WTC11 (cell line): ENCODE results near the gene KRTAP10-9. TPM values are rescaled to one million over a fixed set of nuclear protein-coding genes. Genes with fewer than 3 reads are reported as not detected.

Experiments
- ATAC-seq: fragments of 200-7000 bp; cut with Tn5 transposase; 2 replicates; pipeline ENCODE4 v1.10.0; 2021; ENCODE audit warnings: mild to moderate bottlenecking, moderate library complexity
- CTCF ChIA-PET: fragments of 300-600 bp; sonication (Branson Sonifier 250); formaldehyde crosslinking; loops from one replicate; lab custom pipeline; 2021; ENCODE audit warnings: antibody characterized with exemption; lab: Charles Lee
- POLR2A ChIA-PET: fragments of 350-600 bp; sonication (Branson Sonifier 250); formaldehyde crosslinking; loops from one replicate; lab custom pipeline; 2021; ENCODE audit warnings: antibody characterized with exemption; lab: Charles Lee
- DNase-seq: peaks from one replicate; pipeline ENCODE4 v3.0.0; 2021; ENCODE audit warnings: low spot score
- H3K27ac Mint-ChIP-seq: 2 replicates; pipeline ENCODE4 v1.8.0; 2021; ENCODE audit warnings: mixed read lengths
- H3K27me3 Mint-ChIP-seq: 2 replicates; pipeline ENCODE4 v1.8.0; 2021; ENCODE audit warnings: low read depth, mild to moderate bottlenecking, moderate library complexity, mixed read lengths
- H3K36me3 Mint-ChIP-seq: 2 replicates; pipeline ENCODE4 v1.8.0; 2021; ENCODE audit warnings: mixed read lengths
- H3K4me1 Mint-ChIP-seq: 2 replicates; pipeline ENCODE4 v1.8.0; 2022; ENCODE audit warnings: mixed read lengths
- H3K4me3 Mint-ChIP-seq: 2 replicates; pipeline ENCODE4 v1.8.0; 2021; ENCODE audit warnings: mild to moderate bottlenecking, moderate library complexity, mixed read lengths
- H3K9me3 Mint-ChIP-seq: 2 replicates; pipeline ENCODE4 v1.8.0; 2021; ENCODE audit warnings: mixed read lengths
- CBFB ChIP-seq: sonication (generic); formaldehyde crosslinking; IDR thresholded peaks from 2 replicates; pipeline ENCODE4 v1.8.1; 2022; ENCODE audit warnings: mild to moderate bottlenecking, low read depth, missing genetic modification reagents
- CREM ChIP-seq: sonication (generic); formaldehyde crosslinking; IDR thresholded peaks from 2 replicates; pipeline ENCODE4 v1.8.1; 2022; ENCODE audit warnings: mild to moderate bottlenecking, missing genetic modification reagents, moderate library complexity
- E2F1 ChIP-seq: sonication (generic); formaldehyde crosslinking; IDR thresholded peaks from 2 replicates; pipeline ENCODE4 v1.8.0; 2022; ENCODE audit warnings: mild to moderate bottlenecking, missing genetic modification reagents
- FOXP1 ChIP-seq: sonication (generic); formaldehyde crosslinking; IDR thresholded peaks from 2 replicates; pipeline ENCODE4 v1.8.0; 2022; ENCODE audit warnings: missing genetic modification reagents, mild to moderate bottlenecking, moderate library complexity, borderline replicate concordance
- HMGA2 ChIP-seq: fragments of 250-450 bp; sonication (Bioruptor Pico); IDR thresholded peaks from 2 replicates; pipeline ENCODE4 v1.4.0; 2021; ENCODE audit warnings: mild to moderate bottlenecking, moderate library complexity
- IRF2 ChIP-seq: sonication (generic); formaldehyde crosslinking; IDR thresholded peaks from 2 replicates; pipeline ENCODE4 v1.8.0; 2022; ENCODE audit warnings: low read depth, missing genetic modification reagents, borderline replicate concordance
- JUN ChIP-seq: sonication (generic); formaldehyde crosslinking; IDR thresholded peaks from 2 replicates; pipeline ENCODE4 v1.8.0; 2023; ENCODE audit warnings: mild to moderate bottlenecking, missing genetic modification reagents
- KAT7 ChIP-seq: sonication (generic); formaldehyde crosslinking; IDR thresholded peaks from 2 replicates; pipeline ENCODE4 v1.8.1; 2023; ENCODE audit warnings: missing genetic modification reagents, mild to moderate bottlenecking, borderline replicate concordance
- NR2C2 ChIP-seq: sonication (generic); formaldehyde crosslinking; IDR thresholded peaks from 2 replicates; pipeline ENCODE4 v1.8.0; 2022; ENCODE audit warnings: mild to moderate bottlenecking, missing genetic modification reagents
- NR3C1 ChIP-seq: sonication (generic); formaldehyde crosslinking; conservative IDR thresholded peaks from 2 replicates; pipeline ENCODE4 v1.8.1; 2023; ENCODE audit warnings: low read depth, mild to moderate bottlenecking, missing genetic modification reagents
- PREB ChIP-seq: sonication (generic); formaldehyde crosslinking; IDR thresholded peaks from 2 replicates; pipeline ENCODE4 v1.8.1; 2022; ENCODE audit warnings: mild to moderate bottlenecking, missing genetic modification reagents, moderate library complexity, borderline replicate concordance
- RELA ChIP-seq: sonication (generic); formaldehyde crosslinking; IDR thresholded peaks from 2 replicates; pipeline ENCODE4 v1.8.1; 2022; ENCODE audit warnings: missing genetic modification reagents, mild to moderate bottlenecking, borderline replicate concordance
- SP1 ChIP-seq: sonication (generic); formaldehyde crosslinking; conservative IDR thresholded peaks from 2 replicates; pipeline ENCODE4 v1.8.1; 2022; ENCODE audit warnings: missing genetic modification reagents
- TP53 ChIP-seq: sonication (generic); formaldehyde crosslinking; IDR thresholded peaks from 2 replicates; pipeline ENCODE4 v1.8.1; 2023; ENCODE audit warnings: mild to moderate bottlenecking, missing genetic modification reagents
- ZBTB21 ChIP-seq: sonication (generic); formaldehyde crosslinking; IDR thresholded peaks from 2 replicates; pipeline ENCODE4 v1.8.1; 2023; ENCODE audit warnings: mild to moderate bottlenecking, missing genetic modification reagents, borderline replicate concordance
- ZNF219 ChIP-seq: sonication (generic); formaldehyde crosslinking; IDR thresholded peaks from 2 replicates; pipeline ENCODE4 v1.8.0; 2023; ENCODE audit warnings: missing genetic modification reagents, mild to moderate bottlenecking, borderline replicate concordance
- ZNF396 ChIP-seq: fragments of 250-450 bp; sonication (Bioruptor Pico); IDR thresholded peaks from 2 replicates; pipeline ENCODE4 v1.8.0; 2021; ENCODE audit warnings: mild to moderate bottlenecking, moderate library complexity, borderline replicate concordance
- total RNA-seq: library from RNA; stranded (reverse); gene quantifications from 3 replicates; pipeline ENCODE4 v1.2.3, GENCODE V29; 2021
- TF ChIP-seq, protein P1 (sequence below): fragments of 250-450 bp; sonication (Bioruptor Pico); IDR thresholded peaks from 2 replicates; pipeline ENCODE4 v1.8.0; 2021; ENCODE audit warnings: mild to moderate bottlenecking
- TF ChIP-seq, protein P2 (sequence below): fragments of 250-450 bp; sonication (Bioruptor Pico); IDR thresholded peaks from 2 replicates; pipeline ENCODE4 v1.9.0; 2021; ENCODE audit warnings: moderate library complexity, mild to moderate bottlenecking, inconsistent platforms, borderline replicate concordance
- TF ChIP-seq, protein P3 (sequence below): fragments of 250-450 bp; sonication (Bioruptor Pico); IDR thresholded peaks from 2 replicates; pipeline ENCODE4 v1.9.0; 2021; ENCODE audit warnings: mild to moderate bottlenecking
- TF ChIP-seq, protein P4 (sequence below): sonication (generic); formaldehyde crosslinking; IDR thresholded peaks from 2 replicates; pipeline ENCODE4 v1.8.1; 2022; ENCODE audit warnings: low read depth, missing genetic modification reagents, borderline replicate concordance

Gene KRTAP10-9
- total RNA-seq, 1 experiment from 2014 or later = not detected

- no peak overlapping the region for H3K4me3 Mint-ChIP-seq
- H3K27me3 Mint-ChIP-seq = peaks cover 4% of the 10 kb centered on the region
- peaks cover 33% of the 10 kb centered on the region for H3K36me3 Mint-ChIP-seq
- ChIA-PET CTCF (no interaction called here), POLR2A (no interaction called here)
- H3K27ac Mint-ChIP-seq = peak overlapping the region; percentile 72
- no peak for DNase-seq
- H3K9me3 Mint-ChIP-seq = peaks cover 31% of the 10 kb centered on the region
- no peak for ATAC-seq
- peaks cover 23% of the 10 kb centered on the region for H3K4me1 Mint-ChIP-seq
- TF ChIP-seq RELA = 0 out of 2 replicates have a peak, but pooled peaks have one; percentile 5
- no peak for TF ChIP-seq ZBTB21 (CRISPR knock-in tag)
- TF ChIP-seq E2F1 (CRISPR knock-in tag) = no peak
- no peak for TF ChIP-seq ZNF396 (CRISPR knock-in tag)
- TF ChIP-seq ZNF219 (CRISPR knock-in tag) = no peak
- no peak for TF ChIP-seq FOXP1 (CRISPR knock-in tag)
- TF ChIP-seq JUN = no peak
Measured at GRCh38 chr21:44612669-44613229, 14.1 kb upstream of the KRTAP10-9 start.

- DNase-seq = no peak
- ChIA-PET CTCF (no interaction called here), POLR2A (no interaction called here)
- Mint-ChIP-seq H3K4me1 (peaks cover 27% of the 10 kb centered on the region), H3K27ac (0 out of 2 replicates have a peak overlapping the region, but pooled peaks have one; percentile 72), H3K36me3 (peaks cover 34% of the 10 kb centered on the region), H3K27me3 (peaks cover 4% of the 10 kb centered on the region), H3K4me3 (no peak overlapping the region), H3K9me3 (peaks cover 32% of the 10 kb centered on the region)
- TF ChIP-seq KAT7 (CRISPR knock-in tag) = no peak
- TF ChIP-seq, protein P1, sequence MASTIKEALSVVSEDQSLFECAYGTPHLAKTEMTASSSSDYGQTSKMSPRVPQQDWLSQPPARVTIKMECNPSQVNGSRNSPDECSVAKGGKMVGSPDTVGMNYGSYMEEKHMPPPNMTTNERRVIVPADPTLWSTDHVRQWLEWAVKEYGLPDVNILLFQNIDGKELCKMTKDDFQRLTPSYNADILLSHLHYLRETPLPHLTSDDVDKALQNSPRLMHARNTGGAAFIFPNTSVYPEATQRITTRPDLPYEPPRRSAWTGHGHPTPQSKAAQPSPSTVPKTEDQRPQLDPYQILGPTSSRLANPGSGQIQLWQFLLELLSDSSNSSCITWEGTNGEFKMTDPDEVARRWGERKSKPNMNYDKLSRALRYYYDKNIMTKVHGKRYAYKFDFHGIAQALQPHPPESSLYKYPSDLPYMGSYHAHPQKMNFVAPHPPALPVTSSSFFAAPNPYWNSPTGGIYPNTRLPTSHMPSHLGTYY = no peak
- TF ChIP-seq, protein P2, sequence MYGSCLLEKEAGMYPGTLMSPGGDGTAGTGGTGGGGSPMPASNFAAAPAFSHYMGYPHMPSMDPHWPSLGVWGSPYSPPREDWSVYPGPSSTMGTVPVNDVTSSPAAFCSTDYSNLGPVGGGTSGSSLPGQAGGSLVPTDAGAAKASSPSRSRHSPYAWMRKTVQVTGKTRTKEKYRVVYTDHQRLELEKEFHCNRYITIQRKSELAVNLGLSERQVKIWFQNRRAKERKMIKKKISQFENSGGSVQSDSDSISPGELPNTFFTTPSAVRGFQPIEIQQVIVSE (CRISPR knock-in tag) = no peak
- TF ChIP-seq CREM = no peak
- no peak for TF ChIP-seq HMGA2
- TF ChIP-seq, protein P3, sequence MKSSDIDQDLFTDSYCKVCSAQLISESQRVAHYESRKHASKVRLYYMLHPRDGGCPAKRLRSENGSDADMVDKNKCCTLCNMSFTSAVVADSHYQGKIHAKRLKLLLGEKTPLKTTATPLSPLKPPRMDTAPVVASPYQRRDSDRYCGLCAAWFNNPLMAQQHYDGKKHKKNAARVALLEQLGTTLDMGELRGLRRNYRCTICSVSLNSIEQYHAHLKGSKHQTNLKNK (CRISPR knock-in tag) = no peak
- no peak for TF ChIP-seq NR2C2
- TF ChIP-seq TP53 (CRISPR knock-in tag) = no peak
- TF ChIP-seq SP1 = no peak
- no peak for TF ChIP-seq CBFB (CRISPR knock-in tag)
- TF ChIP-seq NR3C1 (CRISPR knock-in tag) = no peak
- TF ChIP-seq IRF2 (CRISPR knock-in tag) = no peak
- TF ChIP-seq, protein P4, sequence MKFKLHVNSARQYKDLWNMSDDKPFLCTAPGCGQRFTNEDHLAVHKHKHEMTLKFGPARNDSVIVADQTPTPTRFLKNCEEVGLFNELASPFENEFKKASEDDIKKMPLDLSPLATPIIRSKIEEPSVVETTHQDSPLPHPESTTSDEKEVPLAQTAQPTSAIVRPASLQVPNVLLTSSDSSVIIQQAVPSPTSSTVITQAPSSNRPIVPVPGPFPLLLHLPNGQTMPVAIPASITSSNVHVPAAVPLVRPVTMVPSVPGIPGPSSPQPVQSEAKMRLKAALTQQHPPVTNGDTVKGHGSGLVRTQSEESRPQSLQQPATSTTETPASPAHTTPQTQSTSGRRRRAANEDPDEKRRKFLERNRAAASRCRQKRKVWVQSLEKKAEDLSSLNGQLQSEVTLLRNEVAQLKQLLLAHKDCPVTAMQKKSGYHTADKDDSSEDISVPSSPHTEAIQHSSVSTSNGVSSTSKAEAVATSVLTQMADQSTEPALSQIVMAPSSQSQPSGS (CRISPR knock-in tag) = no peak
- no peak for TF ChIP-seq PREB (CRISPR knock-in tag)
- no peak for ATAC-seq
Measured at GRCh38 chr21:44613386-44614155, 13.3 kb upstream of the KRTAP10-9 start.
